ENCODE measurements around the gene RNF212B. TPM values are rescaled to one million over a fixed set of nuclear protein-coding genes. Genes with fewer than 3 reads are reported as not detected.
"Not testable (repeated sequence)": the region's sequence is repeated elsewhere in the genome, so short reads cannot be mapped to it uniquely, and the experiment has no call there.

The RNF212B gene
- total and polyA plus RNA-seq, 2 of the 13 experiments (the other 11 are each of a cell fraction or from before 2014, with no cell fraction given): 0.05 TPM; not detected in 1

GRCh38 chr14:23195552-23196101 lies 42.1 kb upstream of the RNF212B start (continued):
- no peak for TF ChIP-seq ZIK1 (CRISPR knock-in tag; IDR thresholded peaks at IDR 0.05; ENCODE audit: borderline replicate concordance, low read depth)
- TF ChIP-seq CEBPG (CRISPR knock-in tag; IDR thresholded peaks at IDR 0.05): peak; percentile 89
- TF ChIP-seq CEBPB (IDR thresholded peaks at IDR 0.05; ENCODE audit: borderline replicate concordance, low read depth, low read length): peak; percentile 98
- TF ChIP-seq SOX13 (IDR thresholded peaks at IDR 0.05): no peak
- TF ChIP-seq SOX13 (CRISPR knock-in tag; conservative IDR thresholded peaks at IDR 0.05 in 1 of 2, IDR thresholded peaks at IDR 0.05 in 1 of 2): peak in 1 of 2 experiments; percentile 35; a peak in 1 of 4 replicates

- 62% methylated on average over 2 of the region's 2 CpGs for WGBS (ENCODE audit: low lambda C conversion rate)
- H4K20me1 ChIP-seq (ENCODE audit: insufficient read depth, low read length); BruUV-seq (replicated peaks); H3K27ac ChIP-seq (ENCODE audit: extremely low read length, insufficient read depth, low read length); H3K4me2 ChIP-seq (ENCODE audit: low read depth, low read length); H3K9ac ChIP-seq (ENCODE audit: insufficient read depth, low read depth, low read length); POLR2A ChIA-PET; H3K4me3 ChIP-seq (replicated peaks in 1 of 3; ENCODE audit: insufficient read depth in 1 of 3, low read depth in 2 of 3, low read length in 3 of 3); H3K9me3 ChIP-seq (ENCODE audit: low read length); H3K79me2 ChIP-seq (ENCODE audit: insufficient read depth, low read length); intact Hi-C loops (cut with micrococcal nuclease; ENCODE audit: unreplicated experiment); DNase-seq (ENCODE audit: low spot score); CTCF ChIA-PET (ENCODE audit: low intra/inter-chr PET ratio, low total read pairs); in situ Hi-C loops (cut with HindIII; ENCODE audit: extremely low pct_ligation_motif_present, low pct_unique_long_range_greater_than_20kb); FAIRE-seq; H2AFZ ChIP-seq (ENCODE audit: low read length); H3K27me3 ChIP-seq (ENCODE audit: control insufficient read depth in 1 of 2, insufficient read depth in 2 of 2, low read length in 2 of 2); H3K36me3 ChIP-seq (replicated peaks in 1 of 2; ENCODE audit: control insufficient read depth in 1 of 2, insufficient read depth in 2 of 2, low read length in 2 of 2): not testable (repeated sequence)
- peak; percentile 15; the same call in 2 of the 3 replicates for ATAC-seq
- peak; percentile 72 for TF ChIP-seq ZNF121 (CRISPR knock-in tag; IDR thresholded peaks at IDR 0.05)
- peaks cover 24% of the 10 kb centered on the region for H3K4me1 ChIP-seq (ENCODE audit: insufficient read depth, low read length)
These were observed 41.2 kb upstream of the RNF212B start for GRCh38 chr14:23196487-23196886.

- BruUV-seq (replicated peaks); H2AFZ ChIP-seq (ENCODE audit: low read length); H3K4me3 ChIP-seq (replicated peaks in 1 of 3; ENCODE audit: insufficient read depth in 1 of 3, low read depth in 2 of 3, low read length in 3 of 3); in situ Hi-C loops (cut with HindIII; ENCODE audit: extremely low pct_ligation_motif_present, low pct_unique_long_range_greater_than_20kb); H3K36me3 ChIP-seq (replicated peaks in 1 of 2; ENCODE audit: control insufficient read depth in 1 of 2, insufficient read depth in 2 of 2, low read length in 2 of 2); H3K9me3 ChIP-seq (ENCODE audit: low read length); H3K4me2 ChIP-seq (ENCODE audit: low read depth, low read length); H3K9ac ChIP-seq (ENCODE audit: insufficient read depth, low read depth, low read length); POLR2A ChIA-PET; H4K20me1 ChIP-seq (ENCODE audit: insufficient read depth, low read length); CTCF ChIA-PET (ENCODE audit: low intra/inter-chr PET ratio, low total read pairs); ATAC-seq; H3K79me2 ChIP-seq (ENCODE audit: insufficient read depth, low read length); FAIRE-seq; intact Hi-C loops (cut with micrococcal nuclease; ENCODE audit: unreplicated experiment); H3K27me3 ChIP-seq (ENCODE audit: control insufficient read depth in 1 of 2, insufficient read depth in 2 of 2, low read length in 2 of 2); H3K27ac ChIP-seq (ENCODE audit: extremely low read length, insufficient read depth, low read length); DNase-seq (ENCODE audit: low spot score): not testable (repeated sequence)
- WGBS (ENCODE audit: low lambda C conversion rate): 14% methylated on average over 1 of the region's 1 CpG
- peaks cover 24% of the 10 kb centered on the region for H3K4me1 ChIP-seq (ENCODE audit: insufficient read depth, low read length)
These were observed 38.6 kb upstream of the RNF212B start for GRCh38 chr14:23199141-23199540.

Measured in HepG2 (cell line).